ENCODE results near the gene CLIC4. TPM values are rescaled to one million over a fixed set of nuclear protein-coding genes. Genes with fewer than 3 reads are reported as not detected.

The CLIC4 gene
- total and polyA plus RNA-seq, 2 of the 8 experiments (the other 6 are each of a cell fraction or from before 2014, with no cell fraction given): 77.5 to 293 TPM

- no peak for FAIRE-seq
- Histone ChIP-seq H3K36me3 (ENCODE audit: control insufficient read depth in 2 of 4, insufficient read depth in 4 of 4, low read length in 3 of 4) (peaks cover 0 to 2% (median 0%) of the 10 kb centered on the region in 4 experiments; a peak in 2 of 8 replicates), H3K79me1 (ENCODE audit: low read depth, low read length) (peaks cover 6% of the 10 kb centered on the region; the same call in 1 of the 2 replicates), H4K8ac (ENCODE audit: extremely low read depth, insufficient read depth, low read length) (no peak overlapping the region), H3K27me3 (replicated peaks in 1 of 4; ENCODE audit: control insufficient read depth in 3 of 4, extremely low read depth in 1 of 4, insufficient read depth in 3 of 4, low read length in 3 of 4) (no peaks in the 10 kb centered on the region), H4K91ac (replicated peaks; ENCODE audit: insufficient read length, low read length) (no peak overlapping the region), H3K4ac (replicated peaks; ENCODE audit: insufficient read length, low read depth, low read length) (no peak overlapping the region), H3K4me2 (ENCODE audit: insufficient read depth in 1 of 2, low read depth in 2 of 2, low read length in 2 of 2) (no peak overlapping the region), H2AFZ (ENCODE audit: low read length) (no peak overlapping the region), H3K4me3 (ENCODE audit: extremely low read depth in 1 of 4, insufficient read depth in 2 of 4, low read depth in 3 of 4, low read length in 4 of 4) (no peak overlapping the region), H3K18ac (ENCODE audit: extremely low read depth, low read length) (no peak overlapping the region), H4K5ac (ENCODE audit: insufficient read length, low read depth, low read length) (no peak overlapping the region), H2BK20ac (ENCODE audit: low read length) (no peak overlapping the region), H2BK5ac (ENCODE audit: low read depth, low read length) (no peak overlapping the region), H3K79me2 (ENCODE audit: control insufficient read depth in 1 of 2, insufficient read depth in 2 of 2, low read length in 2 of 2) (peaks cover 0 to 92% of the 10 kb centered on the region in 2 experiments; a peak in 3 of 4 replicates), H3K4me1 (replicated peaks in 1 of 4; ENCODE audit: control insufficient read depth in 3 of 4, insufficient read depth in 4 of 4, low read length in 3 of 4) (no peaks in the 10 kb centered on the region), H3K23ac (ENCODE audit: insufficient read length) (no peak overlapping the region), H4K20me1 (replicated peaks in 1 of 2; ENCODE audit: control insufficient read depth in 1 of 2, insufficient read depth in 2 of 2, low read length in 2 of 2) (peaks cover 7 to 18% of the 10 kb centered on the region in 2 experiments), H2AK5ac (ENCODE audit: low read depth, low read length) (no peak overlapping the region), H3K23me2 (ENCODE audit: low read depth, low read length) (no peaks in the 10 kb centered on the region), H3K9ac (replicated peaks in 1 of 4; ENCODE audit: extremely low read depth in 1 of 4, low read depth in 3 of 4, low read length in 3 of 4) (no peak overlapping the region), H3K27ac (ENCODE audit: low read depth, low read length) (no peak overlapping the region), H2BK12ac (ENCODE audit: low read depth, low read length) (no peak overlapping the region), H2BK15ac (ENCODE audit: low read length) (no peak overlapping the region), H3K14ac (ENCODE audit: insufficient read length) (no peak overlapping the region), H2BK120ac (replicated peaks; ENCODE audit: low read depth, low read length) (no peak overlapping the region), H3K56ac (replicated peaks; ENCODE audit: insufficient read length, low read depth, low read length) (no peak overlapping the region), H3K9me3 (ENCODE audit: insufficient read depth in 2 of 2, low read depth in 1 of 2, low read length in 1 of 2) (no peaks in the 10 kb centered on the region)
- ChIA-PET CTCF (ENCODE audit: partially characterized antibody) (interaction anchor here (2.6 kb wide), 1 partner anchor 98 kb away, joined by 13 read pairs; no protein-coding TSS in a partner anchor), POLR2A (ENCODE audit: partially characterized antibody) (no interaction called here)
- TF ChIP-seq, protein P1, sequence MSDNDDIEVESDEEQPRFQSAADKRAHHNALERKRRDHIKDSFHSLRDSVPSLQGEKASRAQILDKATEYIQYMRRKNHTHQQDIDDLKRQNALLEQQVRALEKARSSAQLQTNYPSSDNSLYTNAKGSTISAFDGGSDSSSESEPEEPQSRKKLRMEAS (IDR thresholded peaks at IDR 0.05): no peak
- TF ChIP-seq TAF1 (IDR thresholded peaks at IDR 0.05; ENCODE audit: low read depth, low read length): no peak
- no peak for TF ChIP-seq USF2 (IDR thresholded peaks at IDR 0.05; ENCODE audit: low read length)
- TF ChIP-seq POLR2A (IDR thresholded peaks at IDR 0.05; ENCODE audit: control extremely low read depth in 1 of 2, low read depth in 2 of 2, low read length in 2 of 2): no peak
- no peak for TF ChIP-seq ASH2L (IDR thresholded peaks at IDR 0.05; ENCODE audit: low read length)
- TF ChIP-seq RXRA (IDR thresholded peaks at IDR 0.05; ENCODE audit: insufficient read depth, low read depth, low read length): no peak
- TF ChIP-seq EGR1 (IDR thresholded peaks at IDR 0.05; ENCODE audit: borderline replicate concordance, low read depth, low read length): no peak
- TF ChIP-seq ATF3 (IDR thresholded peaks at IDR 0.05; ENCODE audit: insufficient read depth, low read depth, low read length): no peak
- TF ChIP-seq CEBPB (IDR thresholded peaks at IDR 0.05; ENCODE audit: low read depth, low read length): no peak
- TF ChIP-seq EP300 (IDR thresholded peaks at IDR 0.05; ENCODE audit: borderline replicate concordance in 1 of 2, low read depth in 2 of 2, low read length in 2 of 2): no peak
- no peak for TF ChIP-seq RBBP5 (IDR thresholded peaks at IDR 0.05; ENCODE audit: borderline replicate concordance, low read depth, low read length)
- no peak for TF ChIP-seq CTBP2 (IDR thresholded peaks at IDR 0.05; ENCODE audit: borderline replicate concordance, insufficient read depth, insufficient read length, low read length)
- TF ChIP-seq FOSL1 (IDR thresholded peaks at IDR 0.05; ENCODE audit: insufficient read depth, low read depth, low read length): no peak
- DNase-seq (ENCODE audit: low read depth in 1 of 2, low spot score in 2 of 2): no peak
These were observed 40.9 kb downstream of the CLIC4 start for GRCh38 chr1:24786191-24786590.
